WTC11 (cell line): ENCODE measurements around the gene COL21A1.

Experiments
- TF ChIP-seq, protein P1 (sequence below): fragments of 200-600 bp; IDR thresholded peaks from 2 replicates; pipeline ENCODE4 v1.8.0; 2022; ENCODE audit warnings: antibody characterized with exemption
- TF ChIP-seq, protein P2 (sequence below): sonication (generic); formaldehyde crosslinking; conservative IDR thresholded peaks from 2 replicates; pipeline ENCODE4 v1.8.1; 2022; ENCODE audit warnings: mild to moderate bottlenecking, missing genetic modification reagents

DNA sequence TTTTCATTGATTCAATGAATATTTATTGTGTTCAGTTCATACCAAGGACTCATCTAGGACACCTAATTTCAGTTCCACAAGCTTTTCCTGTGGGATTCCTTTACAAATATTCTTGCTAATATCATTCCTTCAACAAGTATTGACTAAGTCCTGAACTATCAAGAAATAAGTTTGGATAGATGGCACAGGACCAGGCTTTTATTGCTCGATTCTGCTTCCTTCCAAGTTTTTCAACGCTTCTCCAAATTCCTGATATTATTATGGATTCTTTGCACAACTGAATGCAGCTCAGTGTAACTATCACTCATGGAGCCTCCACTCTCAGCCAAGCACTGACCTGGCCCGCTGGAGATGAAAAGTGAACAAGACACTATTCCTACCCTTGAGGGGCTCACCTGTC lies 32.7 kb upstream of the COL21A1 start:
- TF ChIP-seq, protein P1, sequence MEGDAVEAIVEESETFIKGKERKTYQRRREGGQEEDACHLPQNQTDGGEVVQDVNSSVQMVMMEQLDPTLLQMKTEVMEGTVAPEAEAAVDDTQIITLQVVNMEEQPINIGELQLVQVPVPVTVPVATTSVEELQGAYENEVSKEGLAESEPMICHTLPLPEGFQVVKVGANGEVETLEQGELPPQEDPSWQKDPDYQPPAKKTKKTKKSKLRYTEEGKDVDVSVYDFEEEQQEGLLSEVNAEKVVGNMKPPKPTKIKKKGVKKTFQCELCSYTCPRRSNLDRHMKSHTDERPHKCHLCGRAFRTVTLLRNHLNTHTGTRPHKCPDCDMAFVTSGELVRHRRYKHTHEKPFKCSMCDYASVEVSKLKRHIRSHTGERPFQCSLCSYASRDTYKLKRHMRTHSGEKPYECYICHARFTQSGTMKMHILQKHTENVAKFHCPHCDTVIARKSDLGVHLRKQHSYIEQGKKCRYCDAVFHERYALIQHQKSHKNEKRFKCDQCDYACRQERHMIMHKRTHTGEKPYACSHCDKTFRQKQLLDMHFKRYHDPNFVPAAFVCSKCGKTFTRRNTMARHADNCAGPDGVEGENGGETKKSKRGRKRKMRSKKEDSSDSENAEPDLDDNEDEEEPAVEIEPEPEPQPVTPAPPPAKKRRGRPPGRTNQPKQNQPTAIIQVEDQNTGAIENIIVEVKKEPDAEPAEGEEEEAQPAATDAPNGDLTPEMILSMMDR, result no peak
- TF ChIP-seq, protein P2, sequence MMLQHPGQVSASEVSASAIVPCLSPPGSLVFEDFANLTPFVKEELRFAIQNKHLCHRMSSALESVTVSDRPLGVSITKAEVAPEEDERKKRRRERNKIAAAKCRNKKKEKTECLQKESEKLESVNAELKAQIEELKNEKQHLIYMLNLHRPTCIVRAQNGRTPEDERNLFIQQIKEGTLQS (CRISPR knock-in tag), result no peak
